Activated CD4-positive, alpha-beta T cell treated with anti-CD3 and anti-CD28 coated beads, Interleukin-2, amount 10 ng/mL, durations not matched to agents 7 days and 5 days (primary cell): Measurements from ENCODE around the gene SMOC2. TPM values are rescaled to one million over a fixed set of nuclear protein-coding genes. Genes with fewer than 3 reads are reported as not detected.

Source experiments
- CTCF ChIA-PET: fragments of 350-600 bp; sonication (Branson Sonifier 250); formaldehyde crosslinking; loops from one replicate; lab custom pipeline; 2021; ENCODE audit warnings: antibody characterized with exemption; lab: Charles Lee
- POLR2A ChIA-PET: fragments of 350-600 bp; sonication (Branson Sonifier 250); formaldehyde crosslinking; loops from one replicate; lab custom pipeline; 2021; ENCODE audit warnings: antibody characterized with exemption; lab: Charles Lee
- DNase-seq: peaks from one replicate; pipeline ENCODE4 v3.0.0-alpha.2; 2020
- H3K27ac Mint-ChIP-seq: one replicate; pipeline ENCODE4 v1.8.0; 2021; ENCODE audit warnings: mild to moderate bottlenecking, moderate library complexity, mixed read lengths
- H3K27me3 Mint-ChIP-seq: one replicate; pipeline ENCODE4 v1.8.0; 2021; ENCODE audit warnings: mixed read lengths
- H3K36me3 Mint-ChIP-seq: one replicate; pipeline ENCODE4 v1.8.0; 2021; ENCODE audit warnings: low read depth, mixed read lengths
- H3K4me1 Mint-ChIP-seq: one replicate; pipeline ENCODE4 v1.8.0; 2021; ENCODE audit warnings: mixed read lengths
- H3K4me3 Mint-ChIP-seq: one replicate; pipeline ENCODE4 v1.8.0; 2021; ENCODE audit warnings: mild to moderate bottlenecking, moderate library complexity, mixed read lengths
- H3K9me3 Mint-ChIP-seq: one replicate; pipeline ENCODE4 v1.8.0; 2021; ENCODE audit warnings: mixed read lengths
- total RNA-seq, 2 experiments: library from RNA; stranded (reverse); gene quantifications; one replicate each; pipeline ENCODE4 v1.2.3, GENCODE V29; 2021

SMOC2 gene
- total RNA-seq, 2 experiments from 2014 or later = not detected

- ChIA-PET POLR2A (no interaction called here), CTCF (no interaction called here)
- H3K9me3 Mint-ChIP-seq = peaks cover 15% of the 10 kb centered on the region
- no peak overlapping the region for H3K27ac Mint-ChIP-seq
- H3K4me1 Mint-ChIP-seq = no peaks in the 10 kb centered on the region
- H3K27me3 Mint-ChIP-seq = no peaks in the 10 kb centered on the region
- no peak for DNase-seq
- no peak overlapping the region for H3K4me3 Mint-ChIP-seq
- peaks cover 2% of the 10 kb centered on the region for H3K36me3 Mint-ChIP-seq
Observed at GRCh38 chr6:168660400-168660945, 219.5 kb downstream of the SMOC2 start.

GRCh38 chr6:168662301-168662936 lies 221.4 kb downstream of the SMOC2 start:
- Mint-ChIP-seq H3K36me3 (peaks cover 2% of the 10 kb centered on the region), H3K27me3 (no peaks in the 10 kb centered on the region), H3K9me3 (peaks cover 10% of the 10 kb centered on the region), H3K27ac (no peak overlapping the region), H3K4me1 (no peaks in the 10 kb centered on the region), H3K4me3 (no peak overlapping the region)
- CTCF ChIA-PET = no interaction called here
- POLR2A ChIA-PET = no interaction called here
- DNase-seq = no peak

- H3K9me3 Mint-ChIP-seq = peaks cover 10% of the 10 kb centered on the region
- POLR2A ChIA-PET = no interaction called here
- H3K4me3 Mint-ChIP-seq = no peak overlapping the region
- DNase-seq = no peak
- no peak overlapping the region for H3K27ac Mint-ChIP-seq
- H3K4me1 Mint-ChIP-seq = no peaks in the 10 kb centered on the region
- CTCF ChIA-PET = no interaction called here
- H3K36me3 Mint-ChIP-seq = peaks cover 2% of the 10 kb centered on the region
- no peaks in the 10 kb centered on the region for H3K27me3 Mint-ChIP-seq
Observed at GRCh38 chr6:168663041-168663440, 222.1 kb downstream of the SMOC2 start.

- no peak overlapping the region for H3K4me3 Mint-ChIP-seq
- no peaks in the 10 kb centered on the region for H3K27me3 Mint-ChIP-seq
- H3K27ac Mint-ChIP-seq = no peak overlapping the region
- H3K36me3 Mint-ChIP-seq = no peaks in the 10 kb centered on the region
- H3K4me1 Mint-ChIP-seq = no peaks in the 10 kb centered on the region
- DNase-seq = no peak
- CTCF ChIA-PET = no interaction called here
- POLR2A ChIA-PET = no interaction called here
- peaks cover under 1% of the 10 kb centered on the region for H3K9me3 Mint-ChIP-seq
Observed at GRCh38 chr6:168664956-168665355, 224.0 kb downstream of the SMOC2 start.

GRCh38 chr6:168666170-168666569 lies 225.2 kb downstream of the SMOC2 start:
- H3K4me3 Mint-ChIP-seq = no peak overlapping the region
- no peaks in the 10 kb centered on the region for H3K36me3 Mint-ChIP-seq
- H3K9me3 Mint-ChIP-seq = no peaks in the 10 kb centered on the region

GRCh38 chr6:168666699-168667427 lies 225.9 kb downstream of the SMOC2 start:
- Mint-ChIP-seq H3K9me3 (no peaks in the 10 kb centered on the region), H3K27me3 (no peaks in the 10 kb centered on the region), H3K4me1 (no peaks in the 10 kb centered on the region), H3K4me3 (no peak overlapping the region), H3K36me3 (no peaks in the 10 kb centered on the region), H3K27ac (no peak overlapping the region)
- POLR2A ChIA-PET = no interaction called here
- no peak for DNase-seq
- CTCF ChIA-PET = no interaction called here

More at GRCh38 chr6:168666170-168666569, 225.2 kb downstream of the SMOC2 start:
- ChIA-PET POLR2A (no interaction called here), CTCF (no interaction called here)
- no peak overlapping the region for H3K27ac Mint-ChIP-seq
- H3K4me1 Mint-ChIP-seq = no peaks in the 10 kb centered on the region
- DNase-seq = no peak
- H3K27me3 Mint-ChIP-seq = no peaks in the 10 kb centered on the region

GRCh38 chr6:168667428-168667805 lies 226.4 kb downstream of the SMOC2 start:
- Mint-ChIP-seq H3K4me3 (no peak overlapping the region), H3K9me3 (no peaks in the 10 kb centered on the region), H3K27me3 (no peaks in the 10 kb centered on the region), H3K36me3 (no peaks in the 10 kb centered on the region), H3K4me1 (no peaks in the 10 kb centered on the region), H3K27ac (no peak overlapping the region)
- CTCF ChIA-PET = no interaction called here
- POLR2A ChIA-PET = no interaction called here
- no peak for DNase-seq

GRCh38 chr6:168670401-168670985 lies 229.5 kb downstream of the SMOC2 start:
- H3K4me3 Mint-ChIP-seq = no peak overlapping the region
- no peak overlapping the region for H3K27ac Mint-ChIP-seq
- H3K4me1 Mint-ChIP-seq = no peaks in the 10 kb centered on the region
- H3K36me3 Mint-ChIP-seq = no peaks in the 10 kb centered on the region
- CTCF ChIA-PET = no interaction called here
- no peaks in the 10 kb centered on the region for H3K9me3 Mint-ChIP-seq
- no peak for DNase-seq
- no peaks in the 10 kb centered on the region for H3K27me3 Mint-ChIP-seq
- POLR2A ChIA-PET = no interaction called here

GRCh38 chr6:168671028-168671862 lies 230.3 kb downstream of the SMOC2 start:
- ChIA-PET POLR2A (no interaction called here), CTCF (no interaction called here)
- no peak overlapping the region for H3K27ac Mint-ChIP-seq
- no peaks in the 10 kb centered on the region for H3K4me1 Mint-ChIP-seq
- H3K27me3 Mint-ChIP-seq = no peaks in the 10 kb centered on the region
- no peaks in the 10 kb centered on the region for H3K36me3 Mint-ChIP-seq
- no peak for DNase-seq
- no peak overlapping the region for H3K4me3 Mint-ChIP-seq
- H3K9me3 Mint-ChIP-seq = no peaks in the 10 kb centered on the region

GRCh38 chr6:168671863-168672546 lies 231.0 kb downstream of the SMOC2 start:
- H3K27ac Mint-ChIP-seq = no peak overlapping the region

GRCh38 chr6:168674595-168674994 lies 233.6 kb downstream of the SMOC2 start:
- Mint-ChIP-seq H3K27ac (no peak overlapping the region), H3K4me1 (no peaks in the 10 kb centered on the region), H3K4me3 (no peak overlapping the region), H3K27me3 (no peaks in the 10 kb centered on the region), H3K36me3 (no peaks in the 10 kb centered on the region), H3K9me3 (no peaks in the 10 kb centered on the region)
- DNase-seq = no peak
- ChIA-PET POLR2A (no interaction called here), CTCF (no interaction called here)

More at GRCh38 chr6:168671863-168672546, 231.0 kb downstream of the SMOC2 start:
- Mint-ChIP-seq H3K9me3 (no peaks in the 10 kb centered on the region), H3K36me3 (no peaks in the 10 kb centered on the region), H3K27me3 (no peaks in the 10 kb centered on the region), H3K4me1 (no peaks in the 10 kb centered on the region), H3K4me3 (no peak overlapping the region)
- CTCF ChIA-PET = no interaction called here
- POLR2A ChIA-PET = no interaction called here
- DNase-seq = no peak

- no peak for DNase-seq
- Mint-ChIP-seq H3K4me1 (no peaks in the 10 kb centered on the region), H3K4me3 (no peak overlapping the region), H3K36me3 (no peaks in the 10 kb centered on the region), H3K9me3 (no peaks in the 10 kb centered on the region), H3K27ac (no peak overlapping the region), H3K27me3 (no peaks in the 10 kb centered on the region)
- ChIA-PET CTCF (no interaction called here), POLR2A (no interaction called here)
Observed at GRCh38 chr6:168675375-168675774, 234.4 kb downstream of the SMOC2 start.
